ENCODE data around the gene PLXNA4. TPM values are rescaled to one million over a fixed set of nuclear protein-coding genes. Genes with fewer than 3 reads are reported as not detected.

PLXNA4 gene
- total and polyA plus RNA-seq, 4 donors, result 0.04 to 1.1 (median 0.41) TPM

DNA sequence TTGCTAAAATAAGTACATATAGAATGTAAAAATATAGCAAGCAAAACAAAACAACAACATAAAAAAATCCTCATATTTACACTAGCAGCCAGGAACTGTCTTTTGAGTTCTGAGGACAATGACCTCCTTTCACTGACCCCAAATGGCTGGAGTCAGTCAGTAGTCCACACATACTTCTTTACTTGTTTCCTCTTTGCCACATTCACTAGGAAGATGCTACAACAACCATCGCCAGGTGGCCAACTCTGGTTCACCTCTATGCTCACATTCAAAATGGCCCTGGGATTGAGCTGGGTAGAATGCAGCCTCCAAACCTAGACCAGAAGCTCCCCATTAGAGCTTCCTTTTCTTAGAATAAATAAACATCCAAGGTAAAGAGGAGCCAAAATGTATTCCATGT, 356.2 kb downstream of the PLXNA4 start:
- no peaks in the 10 kb centered on the region for H3K27me3 ChIP-seq (ENCODE audit: control insufficient read depth in 4 of 4, insufficient read depth in 4 of 4, low read length in 3 of 4)
- WGBS, result 86% methylated on average over 1 of the region's 1 CpG
- no peak overlapping the region for H3K27ac ChIP-seq (ENCODE audit: low read depth in 1 of 2, low read length in 2 of 2)
- DNase-seq (ENCODE audit: low spot score), result no peak
- no peaks in the 10 kb centered on the region for H3K36me3 ChIP-seq (ENCODE audit: control insufficient read depth in 4 of 4, insufficient read depth in 3 of 4, low read depth in 1 of 4, low read length in 3 of 4)
- TF ChIP-seq FOXA2 (IDR thresholded peaks at IDR 0.05) (no peak), RXRA (IDR thresholded peaks at IDR 0.05) (peak in 1 of 2 donors; percentile 21)
- no peak overlapping the region for H3K9ac ChIP-seq (ENCODE audit: low read depth in 1 of 2, low read length in 2 of 2)
- no peaks in the 10 kb centered on the region for H3K4me1 ChIP-seq (ENCODE audit: control insufficient read depth in 4 of 4, insufficient read depth in 4 of 4, low read length in 3 of 4)
- H3K4me3 ChIP-seq (ENCODE audit: low read depth in 1 of 3, low read length in 3 of 3), result no peak overlapping the region
- H3K9me3 ChIP-seq (ENCODE audit: control insufficient read depth in 4 of 4, low read length in 3 of 4), result no peaks in the 10 kb centered on the region

DNA sequence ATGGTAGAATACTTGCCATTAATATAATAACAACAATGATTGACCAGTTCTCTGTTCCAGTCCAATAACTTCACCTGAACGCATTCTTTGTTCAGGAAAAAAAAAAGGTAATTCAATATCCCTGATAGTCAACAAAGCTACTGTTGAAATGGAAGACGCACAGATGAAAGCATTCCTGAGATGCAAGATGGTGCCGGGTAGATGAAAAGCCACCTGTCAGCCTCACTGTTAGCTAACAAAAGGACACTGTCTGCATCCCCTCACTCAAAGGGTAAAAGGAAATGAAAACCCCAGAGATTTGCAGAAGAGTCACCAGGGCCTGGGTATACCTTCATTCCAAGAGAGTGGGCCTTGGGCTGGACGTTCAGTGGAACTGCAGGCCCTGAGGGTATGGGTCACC, 357.4 kb downstream of the PLXNA4 start:
- DNase-seq (ENCODE audit: low spot score), result no peak
- TF ChIP-seq FOXA1 (IDR thresholded peaks at IDR 0.05) (no peak), ATF3 (IDR thresholded peaks at IDR 0.05) (no peak), FOXA2 (IDR thresholded peaks at IDR 0.05) (no peak), JUND (IDR thresholded peaks at IDR 0.05) (no peak), RAD21 (IDR thresholded peaks at IDR 0.05) (no peak), HNF4A (conservative IDR thresholded peaks at IDR 0.05) (no peak), YY1 (IDR thresholded peaks at IDR 0.05) (no peak), TAF1 (conservative IDR thresholded peaks at IDR 0.05) (no peak), EGR1 (IDR thresholded peaks at IDR 0.05; ENCODE audit: low read depth in 2 of 2) (no peak), HNF4G (IDR thresholded peaks at IDR 0.05) (no peak), NR2F2 (IDR thresholded peaks at IDR 0.05) (no peak), RXRA (IDR thresholded peaks at IDR 0.05) (no peak), GABPA (IDR thresholded peaks at IDR 0.05 in 1 of 2, conservative IDR thresholded peaks at IDR 0.05 in 1 of 2) (no peak), SP1 (IDR thresholded peaks at IDR 0.05) (no peak)
- TF ChIP-seq, protein P1, sequence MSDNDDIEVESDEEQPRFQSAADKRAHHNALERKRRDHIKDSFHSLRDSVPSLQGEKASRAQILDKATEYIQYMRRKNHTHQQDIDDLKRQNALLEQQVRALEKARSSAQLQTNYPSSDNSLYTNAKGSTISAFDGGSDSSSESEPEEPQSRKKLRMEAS (IDR thresholded peaks at IDR 0.05), result no peak
- TF ChIP-seq, protein P2, sequence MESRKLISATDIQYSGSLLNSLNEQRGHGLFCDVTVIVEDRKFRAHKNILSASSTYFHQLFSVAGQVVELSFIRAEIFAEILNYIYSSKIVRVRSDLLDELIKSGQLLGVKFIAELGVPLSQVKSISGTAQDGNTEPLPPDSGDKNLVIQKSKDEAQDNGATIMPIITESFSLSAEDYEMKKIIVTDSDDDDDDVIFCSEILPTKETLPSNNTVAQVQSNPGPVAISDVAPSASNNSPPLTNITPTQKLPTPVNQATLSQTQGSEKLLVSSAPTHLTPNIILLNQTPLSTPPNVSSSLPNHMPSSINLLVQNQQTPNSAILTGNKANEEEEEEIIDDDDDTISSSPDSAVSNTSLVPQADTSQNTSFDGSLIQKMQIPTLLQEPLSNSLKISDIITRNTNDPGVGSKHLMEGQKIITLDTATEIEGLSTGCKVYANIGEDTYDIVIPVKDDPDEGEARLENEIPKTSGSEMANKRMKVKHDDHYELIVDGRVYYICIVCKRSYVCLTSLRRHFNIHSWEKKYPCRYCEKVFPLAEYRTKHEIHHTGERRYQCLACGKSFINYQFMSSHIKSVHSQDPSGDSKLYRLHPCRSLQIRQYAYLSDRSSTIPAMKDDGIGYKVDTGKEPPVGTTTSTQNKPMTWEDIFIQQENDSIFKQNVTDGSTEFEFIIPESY (IDR thresholded peaks at IDR 0.05), result no peak
- TF ChIP-seq, protein P3, sequence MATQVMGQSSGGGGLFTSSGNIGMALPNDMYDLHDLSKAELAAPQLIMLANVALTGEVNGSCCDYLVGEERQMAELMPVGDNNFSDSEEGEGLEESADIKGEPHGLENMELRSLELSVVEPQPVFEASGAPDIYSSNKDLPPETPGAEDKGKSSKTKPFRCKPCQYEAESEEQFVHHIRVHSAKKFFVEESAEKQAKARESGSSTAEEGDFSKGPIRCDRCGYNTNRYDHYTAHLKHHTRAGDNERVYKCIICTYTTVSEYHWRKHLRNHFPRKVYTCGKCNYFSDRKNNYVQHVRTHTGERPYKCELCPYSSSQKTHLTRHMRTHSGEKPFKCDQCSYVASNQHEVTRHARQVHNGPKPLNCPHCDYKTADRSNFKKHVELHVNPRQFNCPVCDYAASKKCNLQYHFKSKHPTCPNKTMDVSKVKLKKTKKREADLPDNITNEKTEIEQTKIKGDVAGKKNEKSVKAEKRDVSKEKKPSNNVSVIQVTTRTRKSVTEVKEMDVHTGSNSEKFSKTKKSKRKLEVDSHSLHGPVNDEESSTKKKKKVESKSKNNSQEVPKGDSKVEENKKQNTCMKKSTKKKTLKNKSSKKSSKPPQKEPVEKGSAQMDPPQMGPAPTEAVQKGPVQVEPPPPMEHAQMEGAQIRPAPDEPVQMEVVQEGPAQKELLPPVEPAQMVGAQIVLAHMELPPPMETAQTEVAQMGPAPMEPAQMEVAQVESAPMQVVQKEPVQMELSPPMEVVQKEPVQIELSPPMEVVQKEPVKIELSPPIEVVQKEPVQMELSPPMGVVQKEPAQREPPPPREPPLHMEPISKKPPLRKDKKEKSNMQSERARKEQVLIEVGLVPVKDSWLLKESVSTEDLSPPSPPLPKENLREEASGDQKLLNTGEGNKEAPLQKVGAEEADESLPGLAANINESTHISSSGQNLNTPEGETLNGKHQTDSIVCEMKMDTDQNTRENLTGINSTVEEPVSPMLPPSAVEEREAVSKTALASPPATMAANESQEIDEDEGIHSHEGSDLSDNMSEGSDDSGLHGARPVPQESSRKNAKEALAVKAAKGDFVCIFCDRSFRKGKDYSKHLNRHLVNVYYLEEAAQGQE (IDR thresholded peaks at IDR 0.05), result no peak
- TF ChIP-seq, protein P4, sequence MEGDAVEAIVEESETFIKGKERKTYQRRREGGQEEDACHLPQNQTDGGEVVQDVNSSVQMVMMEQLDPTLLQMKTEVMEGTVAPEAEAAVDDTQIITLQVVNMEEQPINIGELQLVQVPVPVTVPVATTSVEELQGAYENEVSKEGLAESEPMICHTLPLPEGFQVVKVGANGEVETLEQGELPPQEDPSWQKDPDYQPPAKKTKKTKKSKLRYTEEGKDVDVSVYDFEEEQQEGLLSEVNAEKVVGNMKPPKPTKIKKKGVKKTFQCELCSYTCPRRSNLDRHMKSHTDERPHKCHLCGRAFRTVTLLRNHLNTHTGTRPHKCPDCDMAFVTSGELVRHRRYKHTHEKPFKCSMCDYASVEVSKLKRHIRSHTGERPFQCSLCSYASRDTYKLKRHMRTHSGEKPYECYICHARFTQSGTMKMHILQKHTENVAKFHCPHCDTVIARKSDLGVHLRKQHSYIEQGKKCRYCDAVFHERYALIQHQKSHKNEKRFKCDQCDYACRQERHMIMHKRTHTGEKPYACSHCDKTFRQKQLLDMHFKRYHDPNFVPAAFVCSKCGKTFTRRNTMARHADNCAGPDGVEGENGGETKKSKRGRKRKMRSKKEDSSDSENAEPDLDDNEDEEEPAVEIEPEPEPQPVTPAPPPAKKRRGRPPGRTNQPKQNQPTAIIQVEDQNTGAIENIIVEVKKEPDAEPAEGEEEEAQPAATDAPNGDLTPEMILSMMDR (IDR thresholded peaks at IDR 0.05; ENCODE audit: low read depth, low read length, missing input control), result no peak
- H3K4me1 ChIP-seq (ENCODE audit: control insufficient read depth in 4 of 4, insufficient read depth in 4 of 4, low read length in 3 of 4), result no peaks in the 10 kb centered on the region
- H3K9me3 ChIP-seq (ENCODE audit: control insufficient read depth in 4 of 4, low read length in 3 of 4), result no peaks in the 10 kb centered on the region
- H3K4me3 ChIP-seq (ENCODE audit: low read depth in 1 of 3, low read length in 3 of 3), result no peak overlapping the region
- no peaks in the 10 kb centered on the region for H3K27me3 ChIP-seq (ENCODE audit: control insufficient read depth in 4 of 4, insufficient read depth in 4 of 4, low read length in 3 of 4)
- H3K36me3 ChIP-seq (ENCODE audit: control insufficient read depth in 4 of 4, insufficient read depth in 3 of 4, low read depth in 1 of 4, low read length in 3 of 4), result no peaks in the 10 kb centered on the region
- H3K9ac ChIP-seq (ENCODE audit: low read depth in 1 of 2, low read length in 2 of 2), result no peak overlapping the region
- no peak overlapping the region for H3K27ac ChIP-seq (ENCODE audit: low read depth in 1 of 2, low read length in 2 of 2)
- WGBS, result 84% methylated on average over 4 of the region's 4 CpGs
